Ammon's horn (tissue), 1 donor: Measurements from ENCODE around the gene GPC5.
A peak's percentile ranks its signal among the peaks of the same experiment; 100 is the strongest.

Source experiments
- DNase-seq: peaks from one replicate; pipeline ENCODE4 v3.0.0-alpha.2; 2016; ENCODE audit warnings: low spot score

GPC5 gene

GRCh38 chr13:91593456-91593855 is 195.0 kb downstream of the GPC5 start:
- no peak for DNase-seq

GRCh38 chr13:91594061-91594460 is 195.6 kb downstream of the GPC5 start:
- DNase-seq = no peak

- DNase-seq = no peak
Measured at GRCh38 chr13:91595677-91596076, 197.3 kb downstream of the GPC5 start.

GRCh38 chr13:91596842-91597241 is 198.4 kb downstream of the GPC5 start:
- no peak for DNase-seq

- no peak for DNase-seq
Measured at GRCh38 chr13:91598655-91599054, 200.2 kb downstream of the GPC5 start.

- DNase-seq = no peak
Measured at GRCh38 chr13:91601273-91601672, 202.9 kb downstream of the GPC5 start.

- no peak for DNase-seq
Measured at GRCh38 chr13:91601807-91602206, 203.4 kb downstream of the GPC5 start.

GRCh38 chr13:91609353-91609752 is 210.9 kb downstream of the GPC5 start:
- no peak for DNase-seq

GRCh38 chr13:91618315-91618714 is 219.9 kb downstream of the GPC5 start:
- no peak for DNase-seq

GRCh38 chr13:91620670-91621141 is 222.3 kb downstream of the GPC5 start:
- DNase-seq = no peak

GRCh38 chr13:91621161-91621560 is 222.7 kb downstream of the GPC5 start:
- no peak for DNase-seq

- no peak for DNase-seq
Measured at GRCh38 chr13:91621963-91622362, 223.5 kb downstream of the GPC5 start.

- no peak for DNase-seq
Measured at GRCh38 chr13:91622778-91623550, 224.5 kb downstream of the GPC5 start.

GRCh38 chr13:91627952-91628739 is 229.7 kb downstream of the GPC5 start:
- no peak for DNase-seq

- no peak for DNase-seq
Measured at GRCh38 chr13:91630946-91631345, 232.5 kb downstream of the GPC5 start.

- DNase-seq = no peak
Measured at GRCh38 chr13:91632086-91632485, 233.7 kb downstream of the GPC5 start.

GRCh38 chr13:91639330-91639729 is 240.9 kb downstream of the GPC5 start:
- no peak for DNase-seq

- no peak for DNase-seq
Measured at GRCh38 chr13:91643394-91643793, 245.0 kb downstream of the GPC5 start.

GRCh38 chr13:91644806-91645205 is 246.4 kb downstream of the GPC5 start:
- no peak for DNase-seq

GRCh38 chr13:91647361-91647990 is 249.1 kb downstream of the GPC5 start:
- DNase-seq = peak; percentile 9

- DNase-seq = no peak
Measured at GRCh38 chr13:91648012-91648411, 249.6 kb downstream of the GPC5 start.

GRCh38 chr13:91649456-91649855 is 251.0 kb downstream of the GPC5 start:
- no peak for DNase-seq
